22Rv1 (cell line): Measurements from ENCODE around the gene RFTN1.

Experiments used
- H3K27ac ChIP-seq: fragments of 450-650 bp; 2 replicates; pipeline ENCODE4 v1.5.1; 2017
- CTCF ChIP-seq: fragments of 450-650 bp; IDR thresholded peaks from 2 replicates; pipeline ENCODE4 v1.5.1; 2017; ENCODE audit warnings: mild to moderate bottlenecking
- ZFX ChIP-seq: fragments of 450-650 bp; IDR thresholded peaks from 2 replicates; pipeline ENCODE4 v1.6.1; 2017; ENCODE audit warnings: antibody characterized with exemption, borderline replicate concordance

RFTN1 gene

GRCh38 chr3:16406166-16406565 lies 107.3 kb downstream of the RFTN1 start:
- TF ChIP-seq CTCF (no peak), ZFX (no peak)
- no peak overlapping the region for H3K27ac ChIP-seq

- TF ChIP-seq ZFX (no peak), CTCF (no peak)
- H3K27ac ChIP-seq = no peak overlapping the region
Observed at GRCh38 chr3:16404349-16404895, 109.1 kb downstream of the RFTN1 start.

GRCh38 chr3:16402451-16402850 lies 111.0 kb downstream of the RFTN1 start:
- H3K27ac ChIP-seq = no peak overlapping the region
- no peak for TF ChIP-seq ZFX

GRCh38 chr3:16401273-16401672 lies 112.2 kb downstream of the RFTN1 start:
- no peak overlapping the region for H3K27ac ChIP-seq
- TF ChIP-seq ZFX (no peak), CTCF (no peak)

- H3K27ac ChIP-seq = no peak overlapping the region
- TF ChIP-seq CTCF (no peak), ZFX (no peak)
Observed at GRCh38 chr3:16400106-16400931, 113.2 kb downstream of the RFTN1 start.

- TF ChIP-seq CTCF = no peak
- no peak for TF ChIP-seq ZFX
- no peak overlapping the region for H3K27ac ChIP-seq
Observed at GRCh38 chr3:16399473-16399872, 114.0 kb downstream of the RFTN1 start.

GRCh38 chr3:16398648-16399047 lies 114.9 kb downstream of the RFTN1 start:
- TF ChIP-seq ZFX (no peak), CTCF (no peak)
- H3K27ac ChIP-seq = no peak overlapping the region
